Body of pancreas (tissue), 4 donors: ENCODE data around the gene FCAMR.

Experiments used
- POLR2A ChIP-seq, 3 donors: fragments of 450-650 bp; IDR thresholded peaks; one replicate each; pipeline ENCODE4 v1.6.1; 2016; ENCODE audit warnings: antibody characterized with exemption in 3 of 3, mild to moderate bottlenecking in 2 of 3
- TF ChIP-seq, protein P1 (sequence below), 7 experiments: fragments of 450-650 bp in 4 of 7; fragments of 200-600 bp in 3 of 7; sonication (generic) in 3 of 7; IDR thresholded peaks; one replicate each; pipeline ENCODE4 v1.5.1; 2016 to 2019; ENCODE audit warnings: antibody characterized with exemption in 7 of 7

DNA sequence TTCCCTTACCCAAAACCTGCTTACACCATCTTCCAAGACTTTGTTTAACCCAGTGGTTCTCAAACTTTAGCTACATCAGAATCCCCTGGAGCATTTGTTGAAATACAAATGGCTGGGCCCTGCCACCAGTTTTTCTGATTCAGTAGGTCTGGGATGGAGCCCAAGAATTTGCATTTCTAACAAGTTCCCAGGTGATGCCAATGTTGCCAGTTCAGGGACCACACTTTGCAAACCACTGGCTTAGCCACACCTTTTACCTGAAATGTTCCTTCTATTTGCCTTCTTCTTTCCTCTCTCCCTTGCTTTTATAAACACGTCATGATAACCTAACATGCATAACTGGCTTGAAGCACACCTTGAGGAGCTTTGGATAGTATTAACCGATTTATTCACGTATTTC lies 16.1 kb upstream of the FCAMR start:
- TF ChIP-seq, protein P1, sequence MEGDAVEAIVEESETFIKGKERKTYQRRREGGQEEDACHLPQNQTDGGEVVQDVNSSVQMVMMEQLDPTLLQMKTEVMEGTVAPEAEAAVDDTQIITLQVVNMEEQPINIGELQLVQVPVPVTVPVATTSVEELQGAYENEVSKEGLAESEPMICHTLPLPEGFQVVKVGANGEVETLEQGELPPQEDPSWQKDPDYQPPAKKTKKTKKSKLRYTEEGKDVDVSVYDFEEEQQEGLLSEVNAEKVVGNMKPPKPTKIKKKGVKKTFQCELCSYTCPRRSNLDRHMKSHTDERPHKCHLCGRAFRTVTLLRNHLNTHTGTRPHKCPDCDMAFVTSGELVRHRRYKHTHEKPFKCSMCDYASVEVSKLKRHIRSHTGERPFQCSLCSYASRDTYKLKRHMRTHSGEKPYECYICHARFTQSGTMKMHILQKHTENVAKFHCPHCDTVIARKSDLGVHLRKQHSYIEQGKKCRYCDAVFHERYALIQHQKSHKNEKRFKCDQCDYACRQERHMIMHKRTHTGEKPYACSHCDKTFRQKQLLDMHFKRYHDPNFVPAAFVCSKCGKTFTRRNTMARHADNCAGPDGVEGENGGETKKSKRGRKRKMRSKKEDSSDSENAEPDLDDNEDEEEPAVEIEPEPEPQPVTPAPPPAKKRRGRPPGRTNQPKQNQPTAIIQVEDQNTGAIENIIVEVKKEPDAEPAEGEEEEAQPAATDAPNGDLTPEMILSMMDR (IDR thresholded peaks at IDR 0.05): no peak
- TF ChIP-seq POLR2A (IDR thresholded peaks at IDR 0.05): no peak
